HCT116 (cell line): ENCODE data around the gene POLH. TPM values are rescaled to one million over a fixed set of nuclear protein-coding genes. Genes with fewer than 3 reads are reported as not detected.

Experiments used
- ATAC-seq: fragments of 200-7000 bp; cut with Tn5 transposase; 2 replicates; pipeline ENCODE4 v1.9.1; 2020; ENCODE audit warnings: mild to moderate bottlenecking, moderate library complexity
- BruUV-seq: library from RNA; stranded (reverse); fragments of 400-500 nt; replicated peaks from 2 replicates; lab custom pipeline; 2021; lab: Mats Ljungman, UMichigan
- CTCF ChIA-PET: fragments of 300-600 bp; sonication (Branson Sonifier 250); formaldehyde crosslinking; loops from one replicate; lab custom pipeline; 2021; ENCODE audit warnings: antibody characterized with exemption; lab: Charles Lee
- POLR2A ChIA-PET: fragments of 300-600, 350-600 bp; sonication (Branson Sonifier 250); formaldehyde crosslinking; loops from one replicate; lab custom pipeline; 2021; ENCODE audit warnings: antibody characterized with exemption; lab: Charles Lee
- RAD21 ChIA-PET, 2 experiments: fragments of 300-600 bp; sonication (Branson Sonifier 250); formaldehyde crosslinking; loops; one replicate each; lab custom pipeline; 2023; ENCODE audit warnings: low total read pairs in 2 of 2; ENCODE audit not compliant: uncharacterized antibody in 2 of 2, unreplicated experiment in 2 of 2, low non-redundant PET in 1 of 2; lab: Charles Lee
- DNase-seq: peaks from one replicate; pipeline ENCODE4 v3.0.0-alpha.2; 2010; ENCODE audit warnings: low read depth, low spot score
- H2AFZ ChIP-seq: fragments of 200-600 bp; shearing (Covaris generic), sonication (generic); 2 replicates; pipeline ENCODE4 v1.6.1; 2017; ENCODE audit warnings: low read depth, mixed run types, mixed read lengths, antibody characterized with exemption, low read length; ENCODE audit not compliant: poor library complexity, severe bottlenecking
- H3K27ac ChIP-seq: 2 replicates; pipeline ENCODE4 v1.5.1; 2012; ENCODE audit warnings: low read depth, low read length
- H3K27me3 ChIP-seq: fragments of 200-600 bp; sonication (generic); 2 replicates; pipeline ENCODE4 v1.6.1; 2016; ENCODE audit warnings: mixed run types, low read length, mixed read lengths; ENCODE audit not compliant: insufficient read depth
- H3K36me3 ChIP-seq, 2 experiments: fragments of 200-500 bp in 1 of 2; fragments of 200-600 bp in 1 of 2; sonication (Bioruptor generic) in 1 of 2; sonication (generic) in 1 of 2; 2 replicates each; pipeline versions ENCODE4 v1.5.1 to v1.6.1; 2014 to 2016; ENCODE audit warnings: low read length in 2 of 2, inconsistent platforms in 1 of 2, mixed read lengths in 1 of 2, mixed run types in 1 of 2; ENCODE audit not compliant: insufficient read depth in 2 of 2, control insufficient read depth in 1 of 2
- H3K4me1 ChIP-seq, 2 experiments: fragments of 200-600 bp in 1 of 2; sonication (generic) in 1 of 2; 2 replicates each; pipeline versions ENCODE4 v1.5.1 to v1.6.1; 2012 to 2017; ENCODE audit warnings: low read length in 2 of 2, inconsistent platforms in 1 of 2, mild to moderate bottlenecking in 1 of 2, mixed read lengths in 1 of 2, mixed run types in 1 of 2, moderate library complexity in 1 of 2; ENCODE audit not compliant: insufficient read depth in 2 of 2, control insufficient read depth in 1 of 2
- H3K4me2 ChIP-seq: fragments of 200-600 bp; sonication (generic); 2 replicates; pipeline ENCODE4 v1.6.1; 2017; ENCODE audit warnings: mixed run types, low read length, mixed read lengths
- H3K4me3 ChIP-seq, 2 experiments: fragments of 200-600 bp in 1 of 2; sonication (generic) in 1 of 2; replicated peaks in 1 of 2; 2 replicates each; pipeline ENCODE4 v1.5.1; 2011 to 2016; ENCODE audit warnings: low read length in 2 of 2, control low read depth in 1 of 2, low read depth in 1 of 2, mild to moderate bottlenecking in 1 of 2, mixed read lengths in 1 of 2, mixed run types in 1 of 2
- H3K79me2 ChIP-seq: fragments of 200-600 bp; sonication (generic); 2 replicates; pipeline ENCODE4 v1.6.1; 2017; ENCODE audit warnings: mild to moderate bottlenecking, mixed run types, low read length, moderate library complexity, mixed read lengths; ENCODE audit not compliant: insufficient read depth
- H3K9ac ChIP-seq: fragments of 200-600 bp; sonication (generic); 2 replicates; pipeline ENCODE4 v1.6.1; 2016; ENCODE audit warnings: low read length, mixed read lengths
- H3K9me2 ChIP-seq: fragments of 200-600 bp; sonication (generic), shearing (Covaris generic); 2 replicates; pipeline ENCODE4 v1.6.1; 2017; ENCODE audit warnings: mixed run types, mild to moderate bottlenecking, moderate library complexity; ENCODE audit not compliant: insufficient read depth
- H3K9me3 ChIP-seq, 2 experiments: fragments of 200-500 bp in 1 of 2; fragments of 200-600 bp in 1 of 2; sonication (Bioruptor generic) in 1 of 2; sonication (generic) in 1 of 2; 2 replicates each; pipeline ENCODE4 v1.6.1; 2014 to 2017; ENCODE audit warnings: low read length in 2 of 2, mixed read lengths in 2 of 2, inconsistent platforms in 1 of 2, low read depth in 1 of 2, mild to moderate bottlenecking in 1 of 2, mixed run types in 1 of 2, moderate library complexity in 1 of 2; ENCODE audit not compliant: control insufficient read depth in 1 of 2, insufficient read depth in 1 of 2
- H4K20me1 ChIP-seq: fragments of 200-600 bp; sonication (generic), shearing (Covaris generic); 2 replicates; pipeline ENCODE4 v1.6.1; 2017; ENCODE audit warnings: mixed run types, mild to moderate bottlenecking, moderate library complexity; ENCODE audit not compliant: insufficient read depth
- POLR2A ChIP-seq: IDR thresholded peaks from 2 replicates; pipeline ENCODE4 v1.7.0; 2011; ENCODE audit warnings: borderline replicate concordance; ENCODE audit not compliant: insufficient read depth, insufficient read length; ENCODE audit errors: extremely low read depth
- POLR2AphosphoS5 ChIP-seq: IDR thresholded peaks from 2 replicates; pipeline ENCODE4 v1.6.1; 2011; ENCODE audit warnings: mild to moderate bottlenecking, low read depth, low read length, moderate library complexity
- intact Hi-C: fragments of 100-400 bp; cut with micrococcal nuclease; formaldehyde crosslinking; loops from 2 replicates; pipeline ENCODE4 v1.10.0; 2022
- total RNA-seq: library from RNA; stranded (reverse); gene quantifications from one replicate; pipeline ENCODE4 v1.2.1, GENCODE V29; 2021; ENCODE audit not compliant: unreplicated experiment
- TF ChIP-seq, protein P1 (sequence below): IDR thresholded peaks from 2 replicates; pipeline ENCODE4 v1.6.1; 2012; ENCODE audit warnings: low read depth

Gene POLH
- total RNA-seq, 1 experiment from 2014 or later = 20.6 TPM

DNA sequence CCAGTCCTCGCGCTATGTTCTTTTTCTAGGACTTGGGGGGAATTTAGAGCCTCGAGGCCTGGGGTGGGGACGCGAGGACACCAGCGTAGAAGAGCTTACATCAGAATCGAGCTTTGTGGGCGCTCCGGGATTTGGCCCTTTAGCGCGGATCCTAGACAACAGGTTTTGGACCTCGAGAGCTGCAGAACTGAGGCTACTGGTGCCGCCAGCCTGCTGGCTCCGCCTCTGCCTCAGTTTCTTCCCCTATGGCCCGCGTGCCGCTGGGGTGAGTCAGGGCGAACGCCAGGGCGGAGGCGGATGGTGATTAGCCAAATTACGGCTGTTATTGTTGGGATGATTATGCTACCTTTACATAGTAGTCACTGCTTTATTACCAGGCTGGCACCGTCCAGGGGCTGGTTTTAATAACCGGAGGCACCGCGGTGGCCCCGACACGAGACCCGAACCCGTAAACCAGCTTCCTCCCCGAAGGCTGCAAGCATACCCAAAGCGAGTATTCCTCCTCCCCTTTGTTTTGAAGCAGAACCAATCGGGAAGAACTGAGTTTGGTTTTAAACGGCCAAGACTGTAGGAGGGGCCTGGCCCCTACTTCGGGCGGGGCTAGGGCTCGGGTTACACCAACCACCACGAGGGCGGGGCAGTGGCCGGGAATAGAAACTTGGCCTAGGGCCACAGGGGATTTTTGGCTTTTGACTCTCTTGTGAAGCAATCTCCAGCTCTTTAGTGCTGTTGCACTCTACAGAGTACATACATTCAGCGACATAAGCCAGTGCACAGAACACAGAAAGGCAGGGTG, 53.7 kb downstream of the POLH start:
- TF ChIP-seq, protein P1, sequence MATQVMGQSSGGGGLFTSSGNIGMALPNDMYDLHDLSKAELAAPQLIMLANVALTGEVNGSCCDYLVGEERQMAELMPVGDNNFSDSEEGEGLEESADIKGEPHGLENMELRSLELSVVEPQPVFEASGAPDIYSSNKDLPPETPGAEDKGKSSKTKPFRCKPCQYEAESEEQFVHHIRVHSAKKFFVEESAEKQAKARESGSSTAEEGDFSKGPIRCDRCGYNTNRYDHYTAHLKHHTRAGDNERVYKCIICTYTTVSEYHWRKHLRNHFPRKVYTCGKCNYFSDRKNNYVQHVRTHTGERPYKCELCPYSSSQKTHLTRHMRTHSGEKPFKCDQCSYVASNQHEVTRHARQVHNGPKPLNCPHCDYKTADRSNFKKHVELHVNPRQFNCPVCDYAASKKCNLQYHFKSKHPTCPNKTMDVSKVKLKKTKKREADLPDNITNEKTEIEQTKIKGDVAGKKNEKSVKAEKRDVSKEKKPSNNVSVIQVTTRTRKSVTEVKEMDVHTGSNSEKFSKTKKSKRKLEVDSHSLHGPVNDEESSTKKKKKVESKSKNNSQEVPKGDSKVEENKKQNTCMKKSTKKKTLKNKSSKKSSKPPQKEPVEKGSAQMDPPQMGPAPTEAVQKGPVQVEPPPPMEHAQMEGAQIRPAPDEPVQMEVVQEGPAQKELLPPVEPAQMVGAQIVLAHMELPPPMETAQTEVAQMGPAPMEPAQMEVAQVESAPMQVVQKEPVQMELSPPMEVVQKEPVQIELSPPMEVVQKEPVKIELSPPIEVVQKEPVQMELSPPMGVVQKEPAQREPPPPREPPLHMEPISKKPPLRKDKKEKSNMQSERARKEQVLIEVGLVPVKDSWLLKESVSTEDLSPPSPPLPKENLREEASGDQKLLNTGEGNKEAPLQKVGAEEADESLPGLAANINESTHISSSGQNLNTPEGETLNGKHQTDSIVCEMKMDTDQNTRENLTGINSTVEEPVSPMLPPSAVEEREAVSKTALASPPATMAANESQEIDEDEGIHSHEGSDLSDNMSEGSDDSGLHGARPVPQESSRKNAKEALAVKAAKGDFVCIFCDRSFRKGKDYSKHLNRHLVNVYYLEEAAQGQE = no peak
- TF ChIP-seq POLR2AphosphoS5 (peak; percentile 91), POLR2A (peak; percentile 80)
- TF ChIP-seq, all 23 proteins: peak for 2
- H3K4me3 ChIP-seq = peak overlapping the region; percentile 80 to 100
- peak overlapping the region; percentile 84 for H3K4me2 ChIP-seq
- RAD21 ChIA-PET = interaction anchor here in 1 of 2 experiments (0.7 to 1.5 kb wide), 2 partner anchors 55 to 449 kb away, joined by 4 to 7 read pairs; no protein-coding TSS in a partner anchor
- H3K27ac ChIP-seq = peak overlapping the region; percentile 86
- peaks cover 20 to 39% of the 10 kb centered on the region in 2 experiments for H3K4me1 ChIP-seq
- peak overlapping the region; percentile 80 for H2AFZ ChIP-seq
- no peaks in the 10 kb centered on the region for H3K9me2 ChIP-seq
- ATAC-seq = peak; percentile 80
- peak overlapping the region; percentile 88 for H3K9ac ChIP-seq
- peak; percentile 95 for DNase-seq
- intact Hi-C loops = loop anchor here (2.0 to 5.0 kb wide), 2 partner anchors 143 to 617 kb away; partner anchors contain the start of genes HSP90AB1 and VEGFA
- peaks cover 24% of the 10 kb centered on the region for H3K79me2 ChIP-seq
- peaks cover 3 to 14% of the 10 kb centered on the region in 2 experiments; a peak in 1 of 4 replicates for H3K36me3 ChIP-seq
- no peaks in the 10 kb centered on the region for H3K27me3 ChIP-seq
- BruUV-seq = TSS peak; percentile 41
- CTCF ChIA-PET = interaction anchor here (0.6 to 2.0 kb wide), 10 partner anchors 22 to 449 kb away, joined by 3 to 7 read pairs (median 4); partner anchors contain the start of gene VEGFA
- H4K20me1 ChIP-seq = no peaks in the 10 kb centered on the region
- no peaks in the 10 kb centered on the region for H3K9me3 ChIP-seq
- POLR2A ChIA-PET = interaction anchor here (0.6 to 3.4 kb wide), 19 partner anchors 11 to 884 kb away, joined by 3 to 43 read pairs (median 3); partner anchors contain the start of genes POLH, POLR1C, TBCC and VEGFA
